Ovary (tissue), 3 donors: Measurements from ENCODE around the gene MTX2.

Experiments
- CTCF ChIP-seq, 3 donors: fragments of 450-650 bp in 2 of 3; fragments of 200-600 bp in 1 of 3; IDR thresholded peaks; one replicate each; pipeline versions ENCODE4 v1.5.1 to v1.8.0; 2016 to 2022; ENCODE audit warnings: antibody characterized with exemption in 3 of 3, mild to moderate bottlenecking in 1 of 3
- EP300 ChIP-seq: sonication (generic); formaldehyde crosslinking; IDR thresholded peaks from one replicate; pipeline ENCODE4 v1.6.1; 2017; ENCODE audit warnings: antibody characterized with exemption
- POLR2A ChIP-seq: fragments of 450-650 bp; IDR thresholded peaks from one replicate; pipeline ENCODE4 v1.6.1; 2017; ENCODE audit warnings: antibody characterized with exemption, mild to moderate bottlenecking, moderate library complexity
- donor health status: DM: no; HTN: no; CAD: no.

GRCh38 chr2:176364273-176364977 is 95.2 kb downstream of the MTX2 start:
- TF ChIP-seq CTCF (IDR thresholded peaks at IDR 0.05) (no peak), POLR2A (no peak), EP300 (no peak)
